NT2/D1 (cell line): ENCODE data around the gene AWAT1.

Experiments
- SUZ12 ChIP-seq: IDR thresholded peaks from 2 replicates; pipeline ENCODE4 v1.6.1; 2011; ENCODE audit not compliant: insufficient read length, insufficient read depth; ENCODE audit errors: extremely low read depth
- ZNF274 ChIP-seq: IDR thresholded peaks from 2 replicates; pipeline ENCODE4 v1.6.1; 2011; ENCODE audit warnings: mild to moderate bottlenecking, low read depth, low read length

- TF ChIP-seq ZNF274 (no peak), SUZ12 (no peak)
These were observed at the start of gene AWAT1 for GRCh38 chrX:70234355-70234754.
